HFFc6 (cell line): Measurements from ENCODE around the gene CREBRF. TPM values are rescaled to one million over a fixed set of nuclear protein-coding genes. Genes with fewer than 3 reads are reported as not detected.
"Not testable (repeated sequence)": the region's sequence is repeated elsewhere in the genome, so short reads cannot be mapped to it uniquely, and the experiment has no call there.

Source experiments
- DNase-seq: peaks from one replicate; pipeline ENCODE4 v3.0.0-alpha.2; 2018
- H3K27ac Mint-ChIP-seq: 2 replicates; pipeline ENCODE4 v1.8.0; 2020; ENCODE audit warnings: mild to moderate bottlenecking, mixed read lengths
- H3K27me3 Mint-ChIP-seq: 2 replicates; pipeline ENCODE4 v1.8.0; 2021; ENCODE audit warnings: mild to moderate bottlenecking, moderate library complexity, mixed read lengths; ENCODE audit not compliant: insufficient read depth
- H3K36me3 Mint-ChIP-seq: 2 replicates; pipeline ENCODE4 v1.8.0; 2021; ENCODE audit warnings: low read depth, mixed read lengths
- H3K4me1 Mint-ChIP-seq: 2 replicates; pipeline ENCODE4 v1.8.0; 2020; ENCODE audit warnings: low read depth, mixed read lengths
- H3K4me3 Mint-ChIP-seq: 2 replicates; pipeline ENCODE4 v1.8.0; 2020; ENCODE audit warnings: mild to moderate bottlenecking, moderate library complexity, mixed read lengths
- H3K9me3 Mint-ChIP-seq: 2 replicates; pipeline ENCODE4 v1.8.0; 2020; ENCODE audit warnings: mild to moderate bottlenecking, mixed read lengths
- total RNA-seq, 6 experiments: library from RNA; stranded (reverse); fragmentation: NEBNext Ultra II Directional; extraction: Animal tissue kit (Norgen Biotek cat#: 25700); gene quantifications; 2 replicates in 1 of 6; 3 replicates in 5 of 6; pipeline ENCODE4 v1.2.3, GENCODE V29; 2021
- TF ChIP-seq, protein P1 (sequence below): fragments of 200-600 bp; sonication (generic); IDR thresholded peaks from 2 replicates; pipeline ENCODE4 v1.5.0; 2021; ENCODE audit warnings: antibody characterized with exemption, mild to moderate bottlenecking

Gene CREBRF
- total RNA-seq, 6 experiments from 2014 or later: 8.7 to 15.3 (median 10.7) TPM

DNA sequence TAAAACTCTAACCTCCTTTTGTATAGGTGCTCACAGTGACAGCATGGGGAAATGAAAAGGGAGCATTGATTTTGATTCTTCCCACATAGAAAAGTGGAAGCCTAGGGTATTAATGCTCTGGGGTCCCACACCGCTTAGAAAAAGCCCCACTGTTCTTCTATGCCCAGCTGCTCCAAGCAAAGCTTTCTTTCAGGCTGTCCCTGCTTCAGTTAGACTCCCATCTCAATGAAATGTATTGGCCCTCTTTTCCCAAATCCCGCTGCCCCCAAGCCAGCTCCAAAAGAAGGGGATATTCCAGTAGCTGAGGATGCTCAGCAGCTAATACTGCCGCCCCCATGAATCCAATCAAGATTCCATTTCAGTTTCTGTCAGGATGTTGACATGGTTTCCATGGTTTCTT is 17.0 kb upstream of the CREBRF start:
- peaks cover 34% of the 10 kb centered on the region for H3K4me1 Mint-ChIP-seq
- H3K9me3 Mint-ChIP-seq: peaks cover 19% of the 10 kb centered on the region
- H3K36me3 Mint-ChIP-seq: peaks cover 46% of the 10 kb centered on the region
- H3K27me3 Mint-ChIP-seq: no peaks in the 10 kb centered on the region; the same call in 1 of the 2 replicates
- no peak overlapping the region for H3K27ac Mint-ChIP-seq
- TF ChIP-seq, protein P1, sequence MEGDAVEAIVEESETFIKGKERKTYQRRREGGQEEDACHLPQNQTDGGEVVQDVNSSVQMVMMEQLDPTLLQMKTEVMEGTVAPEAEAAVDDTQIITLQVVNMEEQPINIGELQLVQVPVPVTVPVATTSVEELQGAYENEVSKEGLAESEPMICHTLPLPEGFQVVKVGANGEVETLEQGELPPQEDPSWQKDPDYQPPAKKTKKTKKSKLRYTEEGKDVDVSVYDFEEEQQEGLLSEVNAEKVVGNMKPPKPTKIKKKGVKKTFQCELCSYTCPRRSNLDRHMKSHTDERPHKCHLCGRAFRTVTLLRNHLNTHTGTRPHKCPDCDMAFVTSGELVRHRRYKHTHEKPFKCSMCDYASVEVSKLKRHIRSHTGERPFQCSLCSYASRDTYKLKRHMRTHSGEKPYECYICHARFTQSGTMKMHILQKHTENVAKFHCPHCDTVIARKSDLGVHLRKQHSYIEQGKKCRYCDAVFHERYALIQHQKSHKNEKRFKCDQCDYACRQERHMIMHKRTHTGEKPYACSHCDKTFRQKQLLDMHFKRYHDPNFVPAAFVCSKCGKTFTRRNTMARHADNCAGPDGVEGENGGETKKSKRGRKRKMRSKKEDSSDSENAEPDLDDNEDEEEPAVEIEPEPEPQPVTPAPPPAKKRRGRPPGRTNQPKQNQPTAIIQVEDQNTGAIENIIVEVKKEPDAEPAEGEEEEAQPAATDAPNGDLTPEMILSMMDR: no peak
- no peak overlapping the region for H3K4me3 Mint-ChIP-seq
- DNase-seq: no peak

DNA sequence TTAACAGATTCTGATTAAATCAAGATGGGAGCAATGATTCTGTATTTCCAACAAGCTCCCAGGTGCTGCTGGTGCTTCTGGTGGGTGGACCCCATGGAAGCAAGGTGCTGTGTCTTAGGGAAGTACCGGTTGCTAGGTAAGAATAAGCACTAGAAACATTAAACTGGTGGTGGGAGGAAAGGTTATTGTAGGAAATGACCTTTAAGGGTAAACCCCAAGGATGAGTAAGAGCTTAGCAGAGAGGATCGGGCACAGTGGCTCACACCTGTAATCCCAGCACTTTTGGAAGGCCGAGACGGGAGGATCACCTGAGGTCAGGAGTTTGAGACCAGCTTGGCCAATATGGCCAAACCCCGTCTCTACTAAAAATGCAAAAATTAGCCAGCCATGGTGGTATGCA is 16.2 kb upstream of the CREBRF start:
- Mint-ChIP-seq H3K4me3 (no peak overlapping the region), H3K27ac (no peak overlapping the region), H3K27me3 (peaks cover 2% of the 10 kb centered on the region; the same call in 1 of the 2 replicates), H3K36me3 (peaks cover 38% of the 10 kb centered on the region), H3K9me3 (peaks cover 19% of the 10 kb centered on the region), H3K4me1 (peaks cover 27% of the 10 kb centered on the region)
- TF ChIP-seq, protein P1: no peak
- DNase-seq: no peak

DNA sequence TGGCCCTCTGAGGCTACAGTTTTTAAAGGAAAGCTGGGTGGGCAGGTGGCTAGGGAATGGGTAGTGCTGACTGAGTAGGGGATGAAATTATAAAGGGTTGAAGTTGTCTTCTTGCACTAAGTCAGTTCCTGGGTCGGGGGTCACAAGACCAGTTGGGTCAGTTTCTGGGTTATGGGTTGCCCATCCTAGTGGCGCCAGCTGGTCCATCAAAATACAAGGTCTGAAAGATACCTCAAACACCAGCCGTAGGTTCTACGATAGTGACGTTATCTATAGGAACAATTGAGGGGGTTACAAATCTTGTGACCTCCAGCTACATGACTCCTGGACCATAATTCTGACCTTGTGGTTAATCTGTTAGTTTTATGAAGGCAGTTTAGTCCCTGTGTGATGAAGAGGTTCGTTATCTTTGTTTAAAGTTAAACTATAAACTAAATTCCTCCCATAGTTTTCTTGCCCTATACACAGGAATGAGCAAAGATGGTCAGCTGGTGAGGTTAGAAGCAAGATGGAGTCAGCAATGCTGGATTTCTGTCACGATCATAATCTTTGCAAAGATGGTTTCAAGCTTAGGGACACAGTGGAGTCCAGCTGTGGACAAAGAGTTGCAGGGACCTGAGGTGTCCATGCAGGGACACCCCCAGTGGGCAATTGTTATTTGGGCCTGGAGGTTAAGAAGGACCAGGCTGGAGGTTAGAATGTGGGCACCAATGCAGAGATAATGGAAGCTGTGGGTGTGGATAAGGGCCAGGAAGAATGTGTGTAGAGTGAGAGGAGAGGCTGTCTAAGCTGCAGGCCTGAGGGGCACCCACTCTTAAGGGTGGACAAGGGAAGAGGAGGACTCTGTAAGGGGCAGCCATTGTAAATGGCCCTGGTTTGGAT is 14.0 kb upstream of the CREBRF start:
- TF ChIP-seq, protein P1: no peak
- peak overlapping the region; percentile 20 for H3K27ac Mint-ChIP-seq
- H3K9me3 Mint-ChIP-seq: peaks cover 19% of the 10 kb centered on the region
- peaks cover 11% of the 10 kb centered on the region for H3K4me1 Mint-ChIP-seq
- no peak for DNase-seq
- H3K27me3 Mint-ChIP-seq: peaks cover 2% of the 10 kb centered on the region; the same call in 1 of the 2 replicates
- peaks cover 26% of the 10 kb centered on the region for H3K36me3 Mint-ChIP-seq
- H3K4me3 Mint-ChIP-seq: 0 out of 2 replicates have a peak overlapping the region, but pooled peaks have one; percentile 5

DNA sequence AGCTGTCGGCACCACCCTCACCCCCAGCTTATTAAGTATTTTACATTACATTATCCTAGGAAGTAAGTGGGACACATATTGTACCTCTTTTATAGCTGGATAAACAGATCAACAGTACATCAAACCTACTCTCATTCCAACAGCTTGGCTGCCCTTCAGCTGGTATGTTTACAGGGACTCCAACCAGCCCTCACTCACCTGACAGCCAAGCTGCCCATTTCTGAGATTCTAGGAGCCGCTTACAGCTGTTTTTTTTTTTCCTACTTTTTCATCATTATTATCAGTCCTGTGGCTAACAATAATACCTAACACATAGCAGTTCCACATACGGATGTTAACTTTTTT is 13.4 kb upstream of the CREBRF start:
- Mint-ChIP-seq H3K4me3 (no peak overlapping the region), H3K36me3 (peaks cover 26% of the 10 kb centered on the region), H3K4me1 (peaks cover 11% of the 10 kb centered on the region), H3K27ac (peak overlapping the region; percentile 20; the same call in 1 of the 2 replicates), H3K9me3 (peaks cover 19% of the 10 kb centered on the region), H3K27me3 (peaks cover 2% of the 10 kb centered on the region; the same call in 1 of the 2 replicates)
- TF ChIP-seq, protein P1: no peak
- no peak for DNase-seq

DNA sequence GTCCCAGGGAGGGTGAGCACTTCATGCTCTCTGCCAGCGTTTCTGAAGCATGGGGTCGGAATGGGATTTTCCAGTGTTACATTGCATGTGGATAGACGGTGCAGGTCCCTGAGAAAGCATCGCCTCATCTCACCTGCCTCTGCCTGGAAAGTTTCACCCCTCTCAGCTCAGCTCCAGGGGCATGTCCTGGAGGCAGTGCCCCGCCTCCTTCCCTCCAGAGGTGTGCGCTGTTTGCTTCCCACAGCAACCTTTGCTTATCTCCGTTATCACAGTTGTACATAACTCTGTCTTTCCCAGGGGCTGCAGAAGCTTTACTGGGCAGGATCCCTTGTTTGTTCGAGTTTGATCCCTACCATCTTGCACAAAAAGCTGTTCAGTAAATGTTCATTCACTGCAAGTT is 10.7 kb upstream of the CREBRF start:
- TF ChIP-seq, protein P1: no peak
- DNase-seq: no peak
- peaks cover 6% of the 10 kb centered on the region for H3K9me3 Mint-ChIP-seq

DNA sequence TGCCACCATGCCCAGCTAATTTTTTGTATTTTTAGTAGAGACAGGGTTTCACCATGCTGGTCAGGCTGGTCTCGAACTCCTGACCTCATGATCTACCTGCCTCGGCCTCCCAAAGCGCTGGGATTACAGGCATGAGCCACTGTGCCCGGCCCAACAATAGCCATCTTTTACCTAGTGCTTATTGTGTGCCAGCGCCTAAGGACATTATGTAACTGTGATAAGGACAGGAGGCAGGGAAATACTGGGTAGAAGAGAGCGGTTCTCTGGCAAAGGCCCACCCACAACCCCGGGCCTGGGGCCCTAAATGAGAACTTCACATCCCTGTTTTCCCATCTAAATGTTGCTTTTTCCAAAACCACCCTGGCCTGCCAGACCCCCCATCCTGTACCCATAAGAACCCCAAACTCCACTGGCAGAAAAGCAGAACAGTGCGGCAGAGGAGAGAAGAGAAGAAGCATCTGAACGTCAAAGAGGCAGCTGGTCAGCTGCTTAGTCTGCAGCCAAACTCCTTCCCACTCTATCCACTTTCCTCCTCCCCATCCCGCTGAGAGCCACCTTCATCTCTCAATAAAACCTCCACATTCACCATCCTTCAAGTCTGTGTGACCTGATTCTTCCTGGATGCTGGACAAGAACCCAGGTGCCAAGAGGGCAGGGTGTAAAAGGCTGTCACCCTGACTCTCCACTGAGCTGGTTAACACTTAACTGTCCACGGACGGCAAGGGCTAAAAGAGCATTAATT is 8.9 kb upstream of the CREBRF start:
- H3K4me1 Mint-ChIP-seq: peaks cover 27% of the 10 kb centered on the region
- not testable (repeated sequence) for H3K27me3 Mint-ChIP-seq, H3K9me3 Mint-ChIP-seq, H3K36me3 Mint-ChIP-seq, DNase-seq, H3K27ac Mint-ChIP-seq, H3K4me3 Mint-ChIP-seq

More for the DNA sequence above, 10.7 kb upstream of the CREBRF start:
- Mint-ChIP-seq H3K27ac (no peak overlapping the region), H3K4me1 (peaks cover 17% of the 10 kb centered on the region), H3K36me3 (peaks cover 3% of the 10 kb centered on the region), H3K4me3 (no peak overlapping the region), H3K27me3 (peaks cover 2% of the 10 kb centered on the region; the same call in 1 of the 2 replicates)
